Fibroblast of skin of right biceps (primary cell): ENCODE results near the gene CCDC59.

Source experiments
- DNase-seq: peaks from one replicate; pipeline ENCODE4 v3.0.0-alpha.2; 2013

CCDC59 gene

GRCh38 chr12:82314406-82314892, 43.7 kb downstream of the CCDC59 start:
- no peak for DNase-seq
